Activated CD4-positive, CD25-positive, alpha-beta regulatory T cell treated with anti-CD3 and anti-CD28 coated beads, Interleukin-2, amount 50 U/mL, for 16 hours (primary cell): ENCODE data around the gene NKAIN4.
A peak's percentile ranks its signal among the peaks of the same experiment; 100 is the strongest.

Source experiments
- DNase-seq: peaks from one replicate; pipeline ENCODE4 v3.0.0-alpha.2; 2020; ENCODE audit warnings: low read depth, low spot score

NKAIN4 gene

GRCh38 chr20:63274381-63275228 lies 20.3 kb upstream of the NKAIN4 start:
- DNase-seq = no peak

GRCh38 chr20:63273635-63274380 lies 19.5 kb upstream of the NKAIN4 start:
- DNase-seq = no peak

- DNase-seq = no peak
These were observed 18.9 kb upstream of the NKAIN4 start for GRCh38 chr20:63273059-63273579.

- DNase-seq = peak; percentile 71
These were observed 18.1 kb upstream of the NKAIN4 start, which contains the start of gene ARFGAP1 for GRCh38 chr20:63272105-63273058. Gene ARFGAP1, plus strand, starts transcription at chr20:63272813. Its CDS starts 2,768 bp downstream, at chr20:63275581.

- DNase-seq = no peak
These were observed 16.5 kb upstream of the NKAIN4 start for GRCh38 chr20:63270606-63271325.

- no peak for DNase-seq
These were observed 15.5 kb upstream of the NKAIN4 start for GRCh38 chr20:63269724-63270123.

- DNase-seq = no peak
These were observed 14.6 kb upstream of the NKAIN4 start for GRCh38 chr20:63268671-63269439.

GRCh38 chr20:63268256-63268655 lies 14.0 kb upstream of the NKAIN4 start:
- DNase-seq = no peak

GRCh38 chr20:63267691-63268090 lies 13.4 kb upstream of the NKAIN4 start:
- DNase-seq = no peak

- no peak for DNase-seq
These were observed 11.7 kb upstream of the NKAIN4 start for GRCh38 chr20:63265891-63266515.

GRCh38 chr20:63264519-63264918 lies 10.3 kb upstream of the NKAIN4 start:
- no peak for DNase-seq

GRCh38 chr20:63264000-63264399 lies 9.7 kb upstream of the NKAIN4 start:
- DNase-seq = no peak

- DNase-seq = no peak
These were observed 8.6 kb upstream of the NKAIN4 start for GRCh38 chr20:63262836-63263235.

GRCh38 chr20:63261795-63262528 lies 7.7 kb upstream of the NKAIN4 start:
- DNase-seq = no peak

- no peak for DNase-seq
These were observed 7.0 kb upstream of the NKAIN4 start for GRCh38 chr20:63261060-63261794.

GRCh38 chr20:63260521-63260920 lies 6.3 kb upstream of the NKAIN4 start:
- DNase-seq = no peak

- DNase-seq = no peak
These were observed 5.6 kb upstream of the NKAIN4 start for GRCh38 chr20:63259734-63260460.
